HEK293 (cell line): ENCODE data around the gene COLQ.

Source experiments
- CTCF ChIP-seq: fragments of 450-650 bp; formaldehyde crosslinking; IDR thresholded peaks from 2 replicates; pipeline ENCODE4 v1.5.1; 2016; ENCODE audit warnings: missing biosample characterization, missing genetic modification characterization
- OVOL3 ChIP-seq: fragments of 450-650 bp; formaldehyde crosslinking; IDR thresholded peaks from 2 replicates; pipeline ENCODE4 v1.5.1; 2016; ENCODE audit warnings: missing biosample characterization, missing genetic modification characterization
- ZBTB1 ChIP-seq: fragments of 450-650 bp; formaldehyde crosslinking; IDR thresholded peaks from 2 replicates; pipeline ENCODE4 v1.5.1; 2016; ENCODE audit warnings: missing biosample characterization, missing genetic modification characterization
- ZBTB10 ChIP-seq: fragments of 450-650 bp; formaldehyde crosslinking; IDR thresholded peaks from 2 replicates; pipeline ENCODE4 v1.5.1; 2016; ENCODE audit warnings: missing biosample characterization, missing genetic modification characterization
- ZNF114 ChIP-seq: fragments of 450-650 bp; formaldehyde crosslinking; IDR thresholded peaks from 2 replicates; pipeline ENCODE4 v1.5.0; 2017; ENCODE audit warnings: missing biosample characterization, missing genetic modification characterization
- ZNF140 ChIP-seq: fragments of 450-650 bp; formaldehyde crosslinking; IDR thresholded peaks from 2 replicates; pipeline ENCODE4 v1.5.1; 2016; ENCODE audit warnings: missing biosample characterization, missing genetic modification characterization
- ZNF148 ChIP-seq: fragments of 450-650 bp; formaldehyde crosslinking; IDR thresholded peaks from 2 replicates; pipeline ENCODE4 v1.5.0; 2017; ENCODE audit warnings: missing biosample characterization, missing genetic modification characterization, borderline replicate concordance
- ZNF175 ChIP-seq: fragments of 450-650 bp; formaldehyde crosslinking; IDR thresholded peaks from 2 replicates; pipeline ENCODE4 v1.5.1; 2016; ENCODE audit warnings: missing biosample characterization, missing genetic modification characterization
- ZNF521 ChIP-seq: fragments of 450-650 bp; formaldehyde crosslinking; IDR thresholded peaks from 2 replicates; pipeline ENCODE4 v1.5.1; 2017; ENCODE audit warnings: missing biosample characterization, mild to moderate bottlenecking, missing genetic modification characterization
- ZNF600 ChIP-seq: fragments of 450-650 bp; formaldehyde crosslinking; IDR thresholded peaks from 2 replicates; pipeline ENCODE4 v1.5.1; 2016; ENCODE audit warnings: missing biosample characterization, missing genetic modification characterization
- ZNF624 ChIP-seq: fragments of 450-650 bp; formaldehyde crosslinking; IDR thresholded peaks from 2 replicates; pipeline ENCODE4 v1.5.1; 2017; ENCODE audit warnings: missing biosample characterization, missing genetic modification characterization
- ZSCAN23 ChIP-seq: fragments of 450-650 bp; formaldehyde crosslinking; IDR thresholded peaks from 2 replicates; pipeline ENCODE4 v1.5.1; 2016; ENCODE audit warnings: missing biosample characterization, missing genetic modification characterization
- TF ChIP-seq, protein P1 (sequence below): fragments of 450-650 bp; formaldehyde crosslinking; IDR thresholded peaks from 2 replicates; pipeline ENCODE4 v1.5.1; 2016; ENCODE audit warnings: missing biosample characterization, missing genetic modification characterization
- TF ChIP-seq, protein P2 (sequence below): sonication (generic); formaldehyde crosslinking; IDR thresholded peaks from 2 replicates; pipeline ENCODE4 v1.8.1; 2022; ENCODE audit warnings: mild to moderate bottlenecking, moderate library complexity, missing genetic modification reagents

GRCh38 chr3:15488002-15488401 is 33.5 kb downstream of the COLQ start:
- TF ChIP-seq CTCF (tag by site-specific recombination) (no peak), ZNF600 (tag by site-specific recombination) (no peak), ZNF140 (tag by site-specific recombination) (no peak), ZSCAN23 (tag by site-specific recombination) (no peak), OVOL3 (tag by site-specific recombination) (no peak), ZNF148 (tag by site-specific recombination) (no peak), ZNF624 (tag by site-specific recombination) (no peak), ZBTB10 (tag by site-specific recombination) (no peak), ZNF521 (tag by site-specific recombination) (no peak), ZNF114 (tag by site-specific recombination) (no peak), ZNF175 (tag by site-specific recombination) (no peak), ZBTB1 (tag by site-specific recombination) (no peak)
- TF ChIP-seq, protein P1, sequence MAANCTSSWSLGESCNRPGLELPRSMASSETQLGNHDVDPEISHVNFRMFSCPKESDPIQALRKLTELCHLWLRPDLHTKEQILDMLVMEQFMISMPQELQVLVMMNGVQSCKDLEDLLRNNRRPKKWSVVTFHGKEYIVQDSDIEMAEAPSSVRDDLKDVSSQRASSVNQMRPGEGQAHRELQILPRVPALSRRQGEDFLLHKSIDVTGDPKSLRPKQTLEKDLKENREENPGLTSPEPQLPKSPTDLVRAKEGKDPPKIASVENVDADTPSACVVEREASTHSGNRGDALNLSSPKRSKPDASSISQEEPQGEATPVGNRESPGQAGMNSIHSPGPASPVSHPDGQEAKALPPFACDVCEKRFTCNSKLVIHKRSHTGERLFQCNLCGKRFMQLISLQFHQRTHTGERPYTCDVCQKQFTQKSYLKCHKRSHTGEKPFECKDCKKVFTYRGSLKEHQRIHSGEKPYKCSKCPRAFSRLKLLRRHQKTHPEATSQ = no peak
- TF ChIP-seq, protein P2, sequence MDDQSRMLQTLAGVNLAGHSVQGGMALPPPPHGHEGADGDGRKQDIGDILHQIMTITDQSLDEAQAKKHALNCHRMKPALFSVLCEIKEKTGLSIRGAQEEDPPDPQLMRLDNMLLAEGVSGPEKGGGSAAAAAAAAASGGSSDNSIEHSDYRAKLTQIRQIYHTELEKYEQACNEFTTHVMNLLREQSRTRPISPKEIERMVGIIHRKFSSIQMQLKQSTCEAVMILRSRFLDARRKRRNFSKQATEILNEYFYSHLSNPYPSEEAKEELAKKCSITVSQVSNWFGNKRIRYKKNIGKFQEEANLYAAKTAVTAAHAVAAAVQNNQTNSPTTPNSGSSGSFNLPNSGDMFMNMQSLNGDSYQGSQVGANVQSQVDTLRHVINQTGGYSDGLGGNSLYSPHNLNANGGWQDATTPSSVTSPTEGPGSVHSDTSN (CRISPR knock-in tag) = no peak
